ENCODE measurements around the gene DLG2.

GRCh38 chr11:84412862-84413261, 1214.3 kb downstream of the DLG2 start:
- no peak for TF ChIP-seq POLR2A (IDR thresholded peaks at IDR 0.05)
- TF ChIP-seq CTCF (IDR thresholded peaks at IDR 0.05), result no peak
